GM08714 (cell line): ENCODE measurements around the gene TUSC2.

Experiments used
- H3K4me3 ChIP-seq: fragments of 200-500 bp; sonication (Bioruptor generic); 2 replicates; pipeline ENCODE4 v1.5.1; 2014; ENCODE audit warnings: mild to moderate bottlenecking, low read length, inconsistent platforms
- ZNF274 ChIP-seq: IDR thresholded peaks from 2 replicates; pipeline ENCODE4 v1.6.1; 2012; ENCODE audit warnings: mild to moderate bottlenecking, low read depth, low read length

TUSC2 gene

GRCh38 chr3:50303013-50303815 is 24.8 kb downstream of the TUSC2 start, which contains the start of gene HYAL1:
Gene HYAL1 (minus strand): TSS chr3:50303574. CDS start chr3:50302956, 618 bp downstream.
- H3K4me3 ChIP-seq: no peak within 1 kb of the TSS
- no peak for TF ChIP-seq ZNF274

DNA sequence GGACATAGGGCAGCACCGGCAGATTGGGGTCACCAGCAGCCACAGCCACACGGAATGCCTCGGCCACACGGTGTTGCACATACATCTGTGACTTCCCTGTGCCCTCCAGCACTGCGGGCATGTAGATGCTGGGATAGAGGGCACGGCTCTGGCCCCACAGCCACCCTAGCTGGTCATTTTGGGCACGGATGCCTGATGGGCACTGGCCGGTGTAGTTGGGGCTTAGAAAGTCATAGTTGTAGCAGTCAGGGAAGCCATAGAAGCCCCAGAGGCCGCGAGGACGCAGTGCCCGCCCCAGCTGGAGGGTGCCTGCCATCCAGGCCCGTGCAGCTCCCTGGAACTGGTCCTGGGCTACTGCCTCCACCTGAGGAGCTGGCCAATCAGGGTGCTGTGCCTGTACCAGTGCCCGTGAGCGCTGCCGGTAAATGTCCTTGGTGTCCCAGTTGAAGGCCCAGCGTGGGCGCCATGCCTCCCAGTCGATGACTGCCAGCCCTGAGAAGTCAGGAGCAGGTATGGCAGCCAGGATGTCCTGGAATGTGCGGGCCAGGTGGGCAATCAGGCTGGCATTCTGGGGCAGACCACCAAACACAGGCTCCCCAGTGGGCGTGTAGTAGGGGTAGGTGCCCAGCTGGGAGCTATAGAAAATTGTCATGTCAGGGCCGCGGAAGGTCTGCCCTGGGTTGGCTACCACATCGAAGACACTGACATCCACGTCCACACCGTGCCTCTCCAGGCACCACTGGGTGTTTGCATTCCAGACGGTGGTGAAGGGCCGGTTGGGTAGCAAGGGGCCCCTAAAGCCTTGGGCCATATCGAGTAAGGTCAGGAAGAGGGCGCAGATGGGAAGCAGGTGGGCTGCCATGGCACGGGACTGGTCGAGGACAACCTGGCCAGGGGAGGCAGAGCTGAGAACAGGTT is 25.7 kb downstream of the TUSC2 start:
- no peak overlapping the region for H3K4me3 ChIP-seq
- no peak for TF ChIP-seq ZNF274

GRCh38 chr3:50300681-50301254 is 27.3 kb downstream of the TUSC2 start:
- no peak overlapping the region for H3K4me3 ChIP-seq

GRCh38 chr3:50299929-50300680 is 27.9 kb downstream of the TUSC2 start:
- TF ChIP-seq ZNF274: no peak
- H3K4me3 ChIP-seq: peak overlapping the region; percentile 53; the same call in 1 of the 2 replicates

More at GRCh38 chr3:50300681-50301254, 27.3 kb downstream of the TUSC2 start:
- no peak for TF ChIP-seq ZNF274

GRCh38 chr3:50299638-50299928 is 28.4 kb downstream of the TUSC2 start:
- TF ChIP-seq ZNF274: no peak
- peak overlapping the region; percentile 53; the same call in 1 of the 2 replicates for H3K4me3 ChIP-seq

DNA sequence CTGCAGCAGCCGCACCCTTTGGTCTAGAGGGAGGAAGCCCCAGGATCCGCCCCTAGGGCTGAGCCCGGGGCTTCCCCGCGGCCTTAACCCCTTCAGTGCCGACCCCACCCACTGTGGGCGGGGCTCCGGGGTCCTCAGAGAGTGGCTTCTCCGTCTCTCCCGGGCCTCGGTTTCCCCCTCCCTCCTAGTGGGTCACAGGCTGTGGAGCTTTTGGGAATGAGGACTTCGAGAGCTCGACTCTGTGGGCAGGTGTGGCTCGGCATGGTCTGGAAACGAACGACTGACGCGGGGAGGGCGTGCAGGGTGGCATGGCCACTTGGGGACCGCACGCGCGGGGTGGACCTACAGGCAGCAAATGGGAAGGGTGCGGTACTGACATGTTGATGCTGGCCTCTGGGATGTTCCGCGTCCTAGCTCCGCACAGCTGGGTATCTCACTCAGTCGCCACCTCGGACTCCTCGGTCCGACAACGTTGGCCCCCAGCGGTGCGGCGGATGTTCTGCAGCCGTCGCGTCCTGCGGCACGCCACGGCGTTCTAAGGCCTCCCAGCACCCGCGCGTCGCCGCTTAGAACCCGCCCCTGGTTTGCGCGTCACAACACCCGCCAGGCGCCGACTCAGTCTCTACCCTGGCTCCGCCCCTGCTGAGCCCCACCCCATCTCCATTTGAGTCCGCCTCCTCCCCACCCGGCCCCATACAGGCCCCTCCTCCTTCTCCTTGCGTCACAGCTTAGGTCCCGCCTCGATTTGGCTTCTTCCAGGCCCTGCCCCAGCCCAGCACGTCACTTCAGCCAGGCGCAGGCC is 29.0 kb downstream of the TUSC2 start, which contains the start of the genes HYAL3 and NAA80:
TSS of gene HYAL3 (minus strand) at position 570 of the 802 bp plus-strand sequence. CDS start 3,803 bp downstream, outside the sequence.
TSS of gene NAA80 (minus strand) at position 570 of the 802 bp plus-strand sequence. CDS start 1,942 bp downstream, outside the sequence.
- peak within 1 kb of the TSS; percentile 69 for H3K4me3 ChIP-seq
- no peak for TF ChIP-seq ZNF274

GRCh38 chr3:50297896-50298725 is 29.9 kb downstream of the TUSC2 start:
- peak overlapping the region; percentile 69; the same call in 1 of the 2 replicates for H3K4me3 ChIP-seq
- TF ChIP-seq ZNF274: no peak

- no peak overlapping the region for H3K4me3 ChIP-seq
- no peak for TF ChIP-seq ZNF274
Measured at GRCh38 chr3:50297384-50297775, 30.6 kb downstream of the TUSC2 start.

DNA sequence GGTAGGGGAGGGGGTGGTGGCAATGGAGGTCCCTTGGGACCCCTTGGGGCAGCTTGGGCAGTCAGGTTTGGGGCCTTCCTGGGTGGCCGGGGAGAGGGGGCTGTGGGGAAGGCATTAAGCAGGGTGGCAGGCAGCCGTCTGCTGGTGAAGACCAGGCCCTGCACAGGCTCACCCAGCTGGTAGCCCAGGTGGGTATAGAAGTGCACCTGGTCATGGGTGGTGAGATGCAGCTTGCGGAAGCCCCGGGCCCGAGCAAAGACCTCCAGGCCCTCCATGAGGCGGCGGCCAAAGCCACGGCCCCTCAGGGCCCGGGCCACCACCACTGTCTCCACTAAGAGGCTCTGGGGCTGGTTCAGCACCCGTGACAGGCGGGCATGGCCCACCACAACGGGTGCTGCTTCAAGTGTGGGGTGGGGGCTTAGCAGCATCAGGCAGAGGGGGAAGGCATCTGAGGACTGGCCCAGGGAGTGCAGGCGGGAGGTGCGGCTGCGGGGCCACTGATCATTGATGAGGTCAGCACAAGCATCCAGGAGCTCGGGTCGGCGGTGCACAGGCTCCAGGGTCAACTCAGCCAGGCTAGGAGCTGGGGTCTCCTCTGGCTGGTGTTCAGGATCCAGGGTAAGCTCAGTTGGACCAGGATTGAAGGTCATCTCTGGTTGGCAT is 31.2 kb downstream of the TUSC2 start:
- no peak for TF ChIP-seq ZNF274
- H3K4me3 ChIP-seq: no peak overlapping the region

GRCh38 chr3:50295553-50296431 is 32.2 kb downstream of the TUSC2 start:
- H3K4me3 ChIP-seq: no peak overlapping the region
- no peak for TF ChIP-seq ZNF274
